HepG2 (cell line): ENCODE data around the gene FUT6. TPM values are rescaled to one million over a fixed set of nuclear protein-coding genes. Genes with fewer than 3 reads are reported as not detected.
A peak's percentile ranks its signal among the peaks of the same experiment; 100 is the strongest.

ENCODE experiments used
- ATF2 ChIP-seq: sonication (generic); formaldehyde crosslinking; IDR thresholded peaks from 2 replicates; pipeline ENCODE4 v1.4.0; 2020; ENCODE audit warnings: missing genetic modification reagents
- CHCHD3 ChIP-seq: sonication (generic); formaldehyde crosslinking; IDR thresholded peaks from 2 replicates; pipeline ENCODE4 v1.8.0; 2022; ENCODE audit warnings: mild to moderate bottlenecking, missing genetic modification reagents, moderate library complexity
- GPBP1L1 ChIP-seq: sonication (generic); formaldehyde crosslinking; IDR thresholded peaks from 2 replicates; pipeline ENCODE4 v1.5.0; 2020; ENCODE audit warnings: mild to moderate bottlenecking, missing genetic modification reagents
- IRX3 ChIP-seq: sonication (generic); formaldehyde crosslinking; IDR thresholded peaks from 2 replicates; pipeline ENCODE4 v1.8.1; 2023; ENCODE audit warnings: mild to moderate bottlenecking, low read depth, missing genetic modification reagents, borderline replicate concordance
- KDM6A ChIP-seq: IDR thresholded peaks from 2 replicates; pipeline ENCODE4 v1.6.1; 2016; ENCODE audit warnings: low read depth
- MXD4 ChIP-seq: IDR thresholded peaks from 2 replicates; pipeline ENCODE4 v1.6.1; 2016; ENCODE audit warnings: mild to moderate bottlenecking, missing biosample characterization, missing genetic modification reagents
- SAP130 ChIP-seq: IDR thresholded peaks from 2 replicates; pipeline ENCODE4 v1.6.1; 2016; ENCODE audit warnings: low read depth
- THAP8 ChIP-seq: sonication (generic); formaldehyde crosslinking; IDR thresholded peaks from 2 replicates; pipeline ENCODE4 v1.5.1; 2020; ENCODE audit warnings: missing genetic modification reagents, mild to moderate bottlenecking, borderline replicate concordance
- TIGD3 ChIP-seq: sonication (generic); formaldehyde crosslinking; IDR thresholded peaks from 2 replicates; pipeline ENCODE4 v1.5.1; 2020; ENCODE audit warnings: mild to moderate bottlenecking, missing genetic modification reagents, borderline replicate concordance
- TRIM22 ChIP-seq: fragments of 450-650 bp; IDR thresholded peaks from 2 replicates; pipeline ENCODE4 v1.6.1; 2017
- ZBTB25 ChIP-seq: IDR thresholded peaks from 2 replicates; pipeline ENCODE4 v1.6.1; 2018; ENCODE audit warnings: missing genetic modification reagents
- ZFP91 ChIP-seq: sonication (generic); formaldehyde crosslinking; IDR thresholded peaks from 2 replicates; pipeline ENCODE4 v1.9.0; 2022; ENCODE audit warnings: missing genetic modification reagents, mild to moderate bottlenecking, borderline replicate concordance
- ZMAT3 ChIP-seq: sonication (generic); formaldehyde crosslinking; conservative IDR thresholded peaks from 2 replicates; pipeline ENCODE4 v1.7.0; 2021; ENCODE audit warnings: missing genetic modification reagents
- ZNF484 ChIP-seq: sonication (generic); formaldehyde crosslinking; IDR thresholded peaks from 2 replicates; pipeline ENCODE4 v1.5.1; 2020; ENCODE audit warnings: mild to moderate bottlenecking, low read depth, missing genetic modification reagents, borderline replicate concordance
- ZNF629 ChIP-seq: sonication (generic); formaldehyde crosslinking; conservative IDR thresholded peaks from 2 replicates; pipeline ENCODE4 v1.5.0; 2020; ENCODE audit warnings: missing genetic modification reagents
- ZNF775 ChIP-seq: sonication (generic); formaldehyde crosslinking; IDR thresholded peaks from 2 replicates; pipeline ENCODE4 v1.4.0; 2020; ENCODE audit warnings: missing genetic modification reagents, mild to moderate bottlenecking, moderate library complexity, borderline replicate concordance
- polyA plus RNA-seq, 8 experiments: library from polyadenylated mRNA; depleted of rRNA in 3 of 8; stranded (reverse) in 7 of 8; unstranded in 1 of 8; fragments of >200 nt; fragmentation: Illumina TruSeq in 4 of 8; extraction: Trizol in 4 of 8; gene quantifications; 2 replicates each; pipeline versions ENCODE4 v1.2.1 to v1.2.3, GENCODE V29; 2011 to 2016; ENCODE audit warnings: low read depth in 4 of 8, missing spikeins in 1 of 8, mixed read lengths in 1 of 8; ENCODE audit not compliant: insufficient read depth in 1 of 8
- total RNA-seq, 5 experiments: library from RNA; depleted of rRNA; stranded (reverse); fragments of >200 nt; fragmentation: Illumina TruSeq; extraction: Trizol; gene quantifications; 2 replicates each; pipeline ENCODE4 v1.2.3, GENCODE V29; 2016; ENCODE audit warnings: low read depth in 1 of 5

Gene FUT6
- total and polyA plus RNA-seq, 2 of the 13 experiments (the other 11 are each of a cell fraction or from before 2014, with no cell fraction given) = 8.2 to 27.7 TPM

GRCh38 chr19:5826531-5827341 lies 12.8 kb downstream of the FUT6 start (continued):
- TF ChIP-seq SAP130 (CRISPR knock-in tag) = peak; percentile 89
- peak; percentile 62; the same call in 1 of the 2 replicates for TF ChIP-seq ATF2 (CRISPR knock-in tag)
- TF ChIP-seq MXD4 = no peak
- no peak for TF ChIP-seq IRX3 (CRISPR knock-in tag)
- peak; percentile 69; the same call in 1 of the 2 replicates for TF ChIP-seq ZBTB25 (CRISPR knock-in tag)
- 0 out of 2 replicates have a peak, but pooled peaks have one; percentile 7 for TF ChIP-seq KDM6A (CRISPR knock-in tag)
- TF ChIP-seq ZMAT3 = no peak; the same call in 1 of the 2 replicates
- peak; percentile 66; the same call in 1 of the 2 replicates for TF ChIP-seq ZFP91 (CRISPR knock-in tag)
- TF ChIP-seq ZNF775 (CRISPR knock-in tag) = no peak
- TF ChIP-seq ZNF484 (CRISPR knock-in tag) = no peak
- TF ChIP-seq CHCHD3 (CRISPR knock-in tag) = no peak
- TF ChIP-seq TIGD3 (CRISPR knock-in tag) = no peak
- TF ChIP-seq ZNF629 = no peak; the same call in 1 of the 2 replicates
- TF ChIP-seq GPBP1L1 (CRISPR knock-in tag) = no peak
- TF ChIP-seq THAP8 (CRISPR knock-in tag) = no peak
- no peak for TF ChIP-seq TRIM22
